Activated CD4-positive, alpha-beta T cell treated with anti-CD3 and anti-CD28 coated beads, Interleukin-2, amount 50 U/mL, for 4 hours (primary cell): ENCODE data around the gene THAP11.

Experiments used
- DNase-seq, 2 experiments: peaks; one replicate each; pipeline ENCODE4 v3.0.0-alpha.2; 2020

THAP11 gene

GRCh38 chr16:67841816-67842508 is at the start of gene THAP11:
THAP11 (plus strand) TSS chr16:67842320; CDS start chr16:67842555, 235 bp downstream.
- DNase-seq: peak; percentile 91 to 94

GRCh38 chr16:67796099-67796718 is 45.9 kb upstream of the THAP11 start:
- DNase-seq: no peak

GRCh38 chr16:67800338-67800926 is 41.7 kb upstream of the THAP11 start:
- no peak for DNase-seq

GRCh38 chr16:67801241-67801640 is 40.9 kb upstream of the THAP11 start:
- no peak for DNase-seq

- DNase-seq: peak; percentile 13 to 37
Measured at GRCh38 chr16:67801883-67802282, 40.2 kb upstream of the THAP11 start.

- no peak for DNase-seq
Measured at GRCh38 chr16:67803894-67804293, 38.2 kb upstream of the THAP11 start.

- no peak for DNase-seq
Measured at GRCh38 chr16:67804853-67805542, 37.1 kb upstream of the THAP11 start.

- no peak for DNase-seq
Measured at GRCh38 chr16:67805718-67806427, 36.2 kb upstream of the THAP11 start.

- peak; percentile 94 to 95 for DNase-seq
Measured at GRCh38 chr16:67806428-67807147, 35.5 kb upstream of the THAP11 start, which contains the start of the genes RANBP10 and TSNAXIP1. RANBP10 (minus strand) TSS chr16:67806560; CDS start chr16:67806536, 24 bp downstream. TSNAXIP1 (plus strand) TSS chr16:67806889; CDS start chr16:67807150, 261 bp downstream.

GRCh38 chr16:67807148-67807682 is 34.9 kb upstream of the THAP11 start:
- no peak for DNase-seq

- DNase-seq: no peak
Measured at GRCh38 chr16:67811899-67812298, 30.2 kb upstream of the THAP11 start.

- no peak for DNase-seq
Measured at GRCh38 chr16:67814567-67814966, 27.6 kb upstream of the THAP11 start.

- no peak for DNase-seq
Measured at GRCh38 chr16:67820608-67821259, 21.4 kb upstream of the THAP11 start.

GRCh38 chr16:67822511-67822910 is 19.6 kb upstream of the THAP11 start:
- no peak for DNase-seq

GRCh38 chr16:67825119-67825518 is 17.0 kb upstream of the THAP11 start:
- DNase-seq: no peak

- DNase-seq: no peak
Measured at GRCh38 chr16:67825906-67826305, 16.2 kb upstream of the THAP11 start.

- no peak for DNase-seq
Measured at GRCh38 chr16:67828651-67829050, 13.5 kb upstream of the THAP11 start.

- DNase-seq: no peak
Measured at GRCh38 chr16:67833030-67833414, 9.1 kb upstream of the THAP11 start.

- peak; percentile 88 to 91 for DNase-seq
Measured at GRCh38 chr16:67833415-67834241, 8.5 kb upstream of the THAP11 start.

- no peak for DNase-seq
Measured at GRCh38 chr16:67834242-67834614, 7.9 kb upstream of the THAP11 start.
